ENCODE results near the gene COX7A2L.

GRCh38 chr2:42336361-42336965 lies 24.6 kb downstream of the COX7A2L start:
- TF ChIP-seq CTCF (IDR thresholded peaks at IDR 0.05) (no peak), POLR2A (IDR thresholded peaks at IDR 0.05) (no peak)
